Muscle layer of duodenum (tissue), 2 donors: ENCODE measurements around the gene CREB5.
"Not testable (repeated sequence)": the region's sequence is repeated elsewhere in the genome, so short reads cannot be mapped to it uniquely, and the experiment has no call there.

Experiments used
- H3K27ac ChIP-seq: one replicate; pipeline ENCODE4 v1.7.0; 2013; ENCODE audit warnings: mild to moderate bottlenecking, low read length
- H3K27me3 ChIP-seq: one replicate; pipeline ENCODE4 v1.7.0; 2013; ENCODE audit warnings: low read depth, mild to moderate bottlenecking, control low read depth, low read length
- H3K36me3 ChIP-seq, 2 donors: one replicate each; pipeline ENCODE4 v1.7.0; 2013; ENCODE audit warnings: low read length in 2 of 2, control low read depth in 1 of 2, mild to moderate bottlenecking in 1 of 2; ENCODE audit not compliant: insufficient read depth in 2 of 2, control insufficient read depth in 1 of 2
- H3K4me1 ChIP-seq, 2 donors: one replicate each; pipeline ENCODE4 v1.7.0; 2013; ENCODE audit warnings: low read length in 2 of 2, mild to moderate bottlenecking in 2 of 2, control low read depth in 1 of 2, moderate library complexity in 1 of 2; ENCODE audit not compliant: insufficient read depth in 2 of 2, control insufficient read depth in 1 of 2
- H3K4me3 ChIP-seq, 2 donors: one replicate each; pipeline ENCODE4 v1.7.0; 2013; ENCODE audit warnings: low read length in 2 of 2, low read depth in 1 of 2, mild to moderate bottlenecking in 1 of 2
- H3K9me3 ChIP-seq, 2 donors: one replicate each; pipeline ENCODE4 v1.7.0; 2013; ENCODE audit warnings: low read length in 2 of 2, control low read depth in 1 of 2, mild to moderate bottlenecking in 1 of 2; ENCODE audit not compliant: control insufficient read depth in 1 of 2
- donor health status: healthy.

Gene CREB5

GRCh38 chr7:28591041-28591674 lies 178.8 kb downstream of the CREB5 start:
- no peaks in the 10 kb centered on the region for H3K36me3 ChIP-seq
- H3K27me3 ChIP-seq, result no peaks in the 10 kb centered on the region
- no peak overlapping the region for H3K27ac ChIP-seq

GRCh38 chr7:28591725-28592349 lies 179.5 kb downstream of the CREB5 start:
- H3K4me3 ChIP-seq, result no peak overlapping the region
- H3K27ac ChIP-seq, result no peak overlapping the region
- no peaks in the 10 kb centered on the region for H3K9me3 ChIP-seq
- H3K36me3 ChIP-seq, result no peaks in the 10 kb centered on the region
- H3K27me3 ChIP-seq, result no peaks in the 10 kb centered on the region
- H3K4me1 ChIP-seq, result no peaks in the 10 kb centered on the region

More at GRCh38 chr7:28591041-28591674, 178.8 kb downstream of the CREB5 start:
- no peaks in the 10 kb centered on the region for H3K4me1 ChIP-seq
- H3K4me3 ChIP-seq, result no peak overlapping the region
- H3K9me3 ChIP-seq, result no peaks in the 10 kb centered on the region

- no peaks in the 10 kb centered on the region for H3K4me1 ChIP-seq
- no peaks in the 10 kb centered on the region for H3K27me3 ChIP-seq
- H3K36me3 ChIP-seq, result no peaks in the 10 kb centered on the region
- no peaks in the 10 kb centered on the region for H3K9me3 ChIP-seq
- no peak overlapping the region for H3K4me3 ChIP-seq
- H3K27ac ChIP-seq, result no peak overlapping the region
These were observed 180.5 kb downstream of the CREB5 start for GRCh38 chr7:28592861-28593260.

- no peaks in the 10 kb centered on the region for H3K9me3 ChIP-seq
- no peaks in the 10 kb centered on the region for H3K36me3 ChIP-seq
- no peak overlapping the region for H3K27ac ChIP-seq
- no peak overlapping the region for H3K4me3 ChIP-seq
- H3K27me3 ChIP-seq, result no peaks in the 10 kb centered on the region
- no peaks in the 10 kb centered on the region for H3K4me1 ChIP-seq
These were observed 182.8 kb downstream of the CREB5 start for GRCh38 chr7:28595076-28595475.

GRCh38 chr7:28595801-28596200 lies 183.5 kb downstream of the CREB5 start:
- Histone ChIP-seq H3K27ac (no peak overlapping the region), H3K4me3 (no peak overlapping the region), H3K27me3 (no peaks in the 10 kb centered on the region), H3K9me3 (no peaks in the 10 kb centered on the region), H3K36me3 (no peaks in the 10 kb centered on the region), H3K4me1 (no peaks in the 10 kb centered on the region)

- Histone ChIP-seq H3K4me1 (no peaks in the 10 kb centered on the region), H3K4me3 (no peak overlapping the region), H3K9me3 (no peaks in the 10 kb centered on the region), H3K27me3 (no peaks in the 10 kb centered on the region), H3K27ac (no peak overlapping the region), H3K36me3 (no peaks in the 10 kb centered on the region)
These were observed 184.1 kb downstream of the CREB5 start for GRCh38 chr7:28596245-28596935.

GRCh38 chr7:28597284-28597683 lies 185.0 kb downstream of the CREB5 start:
- no peak overlapping the region for H3K4me3 ChIP-seq
- no peaks in the 10 kb centered on the region for H3K4me1 ChIP-seq
- no peaks in the 10 kb centered on the region for H3K27me3 ChIP-seq

GRCh38 chr7:28598037-28598436 lies 185.7 kb downstream of the CREB5 start:
- not testable (repeated sequence) for H3K27ac ChIP-seq

More at GRCh38 chr7:28597284-28597683, 185.0 kb downstream of the CREB5 start:
- Histone ChIP-seq H3K9me3 (no peaks in the 10 kb centered on the region), H3K27ac (no peak overlapping the region), H3K36me3 (no peaks in the 10 kb centered on the region)

GRCh38 chr7:28598586-28598985 lies 186.3 kb downstream of the CREB5 start:
- H3K4me1 ChIP-seq, result no peaks in the 10 kb centered on the region
- no peaks in the 10 kb centered on the region for H3K27me3 ChIP-seq
- H3K27ac ChIP-seq, result no peak overlapping the region
- H3K4me3 ChIP-seq, result no peak overlapping the region
- H3K9me3 ChIP-seq, result no peaks in the 10 kb centered on the region
- no peaks in the 10 kb centered on the region for H3K36me3 ChIP-seq

More at GRCh38 chr7:28598037-28598436, 185.7 kb downstream of the CREB5 start:
- not testable (repeated sequence) for H3K4me1 ChIP-seq, H3K36me3 ChIP-seq, H3K4me3 ChIP-seq, H3K9me3 ChIP-seq, H3K27me3 ChIP-seq

- no peak overlapping the region for H3K4me3 ChIP-seq
- H3K36me3 ChIP-seq, result no peaks in the 10 kb centered on the region
- no peaks in the 10 kb centered on the region for H3K4me1 ChIP-seq
- H3K9me3 ChIP-seq, result no peaks in the 10 kb centered on the region
- no peaks in the 10 kb centered on the region for H3K27me3 ChIP-seq
- H3K27ac ChIP-seq, result no peak overlapping the region
These were observed 187.1 kb downstream of the CREB5 start for GRCh38 chr7:28599411-28599810.

- Histone ChIP-seq H3K4me1 (peaks cover 0 to 3% of the 10 kb centered on the region in 2 donors), H3K36me3 (no peaks in the 10 kb centered on the region), H3K9me3 (no peaks in the 10 kb centered on the region), H3K27ac (no peak overlapping the region), H3K27me3 (no peaks in the 10 kb centered on the region), H3K4me3 (no peak overlapping the region)
These were observed 190.0 kb downstream of the CREB5 start for GRCh38 chr7:28602282-28602681.
